Measurements from ENCODE around the gene CPLANE1.
"Not testable (repeated sequence)": the region's sequence is repeated elsewhere in the genome, so short reads cannot be mapped to it uniquely, and the experiment has no call there.

CPLANE1 gene

DNA sequence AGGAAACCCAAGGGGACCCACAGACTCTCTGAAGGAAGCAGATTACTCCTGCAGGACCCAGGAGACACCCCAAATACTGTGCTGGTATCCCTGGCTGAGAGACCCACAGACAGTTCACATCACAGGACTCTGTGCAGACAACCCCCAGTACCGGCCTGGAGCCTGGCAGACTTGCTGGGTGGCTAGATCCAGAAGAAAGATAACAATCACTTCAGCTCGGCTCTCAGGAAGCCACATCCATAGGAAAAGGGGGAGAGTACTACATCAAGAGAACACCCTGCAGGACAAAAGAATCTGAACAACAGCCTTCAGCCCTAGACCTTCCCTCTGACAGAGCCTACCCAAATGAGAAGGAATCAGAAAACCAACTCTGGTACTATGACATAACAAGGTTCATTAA, 166.2 kb downstream of the CPLANE1 start:
- H4K12ac ChIP-seq (ENCODE audit: low read depth, low read length); H3K18ac ChIP-seq (ENCODE audit: low read length); H2AK5ac ChIP-seq (ENCODE audit: low read length); H3K27me3 ChIP-seq (ENCODE audit: insufficient read depth, low read length); H2BK12ac ChIP-seq (ENCODE audit: low read length); H2AFZ ChIP-seq (ENCODE audit: insufficient read depth, low read length, poor library complexity); H3K79me2 ChIP-seq (ENCODE audit: control insufficient read depth, insufficient read depth, low read length, poor library complexity); DNase-seq; H3K27ac ChIP-seq (ENCODE audit: low read depth, low read length); H3K14ac ChIP-seq (ENCODE audit: low read length); H4K91ac ChIP-seq (ENCODE audit: low read depth, low read length); H3K4me3 ChIP-seq (ENCODE audit: low read depth, low read length); H3K23ac ChIP-seq (ENCODE audit: low read length); H3K4me2 ChIP-seq (ENCODE audit: low read length); H3K4ac ChIP-seq (ENCODE audit: low read depth, low read length); H3K9ac ChIP-seq (ENCODE audit: low read length); H3K79me1 ChIP-seq (ENCODE audit: low read length); H3K9me3 ChIP-seq (ENCODE audit: insufficient read depth, low read depth, low read length); H2BK120ac ChIP-seq (ENCODE audit: insufficient read depth, low read length, poor library complexity); H3K36me3 ChIP-seq (ENCODE audit: control insufficient read depth in 1 of 2, insufficient read depth in 2 of 2, low read length in 2 of 2); H2BK5ac ChIP-seq (ENCODE audit: low read depth, low read length, poor library complexity); H4K8ac ChIP-seq (ENCODE audit: low read depth, low read length); H3K4me1 ChIP-seq (ENCODE audit: control insufficient read depth in 1 of 2, insufficient read depth in 2 of 2, low read length in 2 of 2): not testable (repeated sequence)
- WGBS (ENCODE audit: extremely low coverage, insufficient coverage, insufficient read length) = no CpG with 5 or more reads among the region's 2 CpGs

DNA sequence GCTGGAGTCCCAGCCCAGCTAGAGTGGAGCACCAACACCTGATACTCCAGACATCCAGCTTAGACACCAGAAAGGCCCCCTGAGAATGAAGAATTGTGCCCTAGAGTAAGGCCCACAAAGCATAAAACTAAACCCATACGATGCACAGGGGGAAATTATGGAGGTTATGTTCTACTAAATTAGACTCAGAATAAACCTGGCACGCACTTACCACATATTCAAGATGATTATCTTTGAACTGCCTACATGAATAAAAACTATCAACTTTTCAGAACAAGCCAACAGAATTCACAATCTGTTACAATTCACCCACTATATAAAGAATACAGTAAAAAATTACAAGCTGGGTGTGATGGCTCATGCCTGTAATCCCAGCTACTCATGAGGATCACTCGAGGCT, 168.5 kb downstream of the CPLANE1 start:
- Histone ChIP-seq H3K9me3 (ENCODE audit: insufficient read depth, low read depth, low read length) (no peaks in the 10 kb centered on the region), H3K27ac (ENCODE audit: low read depth, low read length) (no peak overlapping the region), H3K23ac (ENCODE audit: low read length) (no peak overlapping the region), H4K91ac (ENCODE audit: low read depth, low read length) (no peak overlapping the region), H2BK120ac (ENCODE audit: insufficient read depth, low read length, poor library complexity) (no peak overlapping the region), H3K4me3 (ENCODE audit: low read depth, low read length) (no peak overlapping the region), H2AFZ (ENCODE audit: insufficient read depth, low read length, poor library complexity) (no peak overlapping the region), H3K27me3 (ENCODE audit: insufficient read depth, low read length) (no peaks in the 10 kb centered on the region), H3K4me1 (ENCODE audit: control insufficient read depth in 1 of 2, insufficient read depth in 2 of 2, low read length in 2 of 2) (peaks cover 4 to 6% of the 10 kb centered on the region in 2 experiments), H3K4me2 (ENCODE audit: low read length) (no peak overlapping the region), H3K18ac (ENCODE audit: low read length) (no peak overlapping the region), H3K79me2 (ENCODE audit: control insufficient read depth, insufficient read depth, low read length, poor library complexity) (no peaks in the 10 kb centered on the region), H3K4ac (ENCODE audit: low read depth, low read length) (no peak overlapping the region), H3K79me1 (ENCODE audit: low read length) (no peaks in the 10 kb centered on the region), H3K9ac (ENCODE audit: low read length) (no peak overlapping the region), H4K12ac (ENCODE audit: low read depth, low read length) (no peak overlapping the region), H2BK12ac (ENCODE audit: low read length) (no peak overlapping the region), H3K36me3 (ENCODE audit: control insufficient read depth in 1 of 2, insufficient read depth in 2 of 2, low read length in 2 of 2) (peaks cover 0 to 2% of the 10 kb centered on the region in 2 experiments), H2BK5ac (ENCODE audit: low read depth, low read length, poor library complexity) (no peak overlapping the region), H3K14ac (ENCODE audit: low read length) (no peak overlapping the region), H4K8ac (ENCODE audit: low read depth, low read length) (no peak overlapping the region), H2AK5ac (ENCODE audit: low read length) (no peak overlapping the region)
- DNase-seq = no peak
- no CpG with 5 or more reads among the region's 3 CpGs for WGBS (ENCODE audit: extremely low coverage, insufficient coverage, insufficient read length)

DNA sequence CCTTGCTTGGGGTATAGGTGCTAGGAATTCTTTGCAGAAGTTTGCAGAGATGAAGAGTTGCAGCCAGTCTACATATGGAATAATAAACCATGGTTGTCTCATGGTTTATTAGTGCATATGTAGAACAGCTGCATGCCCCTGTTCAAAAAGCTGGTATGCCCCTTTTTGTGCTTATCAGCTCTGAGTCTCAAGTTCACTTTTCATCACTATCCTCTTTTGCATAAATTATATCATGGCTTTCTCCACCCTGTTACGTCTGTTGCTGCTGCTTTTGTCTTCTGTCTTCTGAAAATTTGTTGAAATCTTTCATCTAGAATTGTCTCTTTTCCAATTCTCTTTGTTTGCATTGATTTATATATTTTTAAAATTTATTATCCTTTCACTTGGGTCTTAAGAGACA, 172.0 kb downstream of the CPLANE1 start:
- Histone ChIP-seq H3K4me3 (ENCODE audit: low read depth, low read length) (no peak overlapping the region), H3K9ac (ENCODE audit: low read length) (no peak overlapping the region), H3K79me2 (ENCODE audit: control insufficient read depth, insufficient read depth, low read length, poor library complexity) (no peaks in the 10 kb centered on the region), H3K27ac (ENCODE audit: low read depth, low read length) (no peak overlapping the region), H4K12ac (ENCODE audit: low read depth, low read length) (no peak overlapping the region), H3K9me3 (ENCODE audit: insufficient read depth, low read depth, low read length) (no peaks in the 10 kb centered on the region), H2BK5ac (ENCODE audit: low read depth, low read length, poor library complexity) (no peak overlapping the region), H3K4ac (ENCODE audit: low read depth, low read length) (no peak overlapping the region), H2BK120ac (ENCODE audit: insufficient read depth, low read length, poor library complexity) (no peak overlapping the region), H3K27me3 (ENCODE audit: insufficient read depth, low read length) (no peaks in the 10 kb centered on the region), H3K36me3 (ENCODE audit: control insufficient read depth in 1 of 2, insufficient read depth in 2 of 2, low read length in 2 of 2) (peaks cover 0 to 2% of the 10 kb centered on the region in 2 experiments), H2BK12ac (ENCODE audit: low read length) (no peak overlapping the region), H3K18ac (ENCODE audit: low read length) (no peak overlapping the region), H2AFZ (ENCODE audit: insufficient read depth, low read length, poor library complexity) (no peak overlapping the region), H3K14ac (ENCODE audit: low read length) (no peak overlapping the region), H3K23ac (ENCODE audit: low read length) (no peak overlapping the region), H4K8ac (ENCODE audit: low read depth, low read length) (no peak overlapping the region), H4K91ac (ENCODE audit: low read depth, low read length) (no peak overlapping the region), H3K79me1 (ENCODE audit: low read length) (no peaks in the 10 kb centered on the region), H2AK5ac (ENCODE audit: low read length) (no peak overlapping the region), H3K4me1 (ENCODE audit: control insufficient read depth in 1 of 2, insufficient read depth in 2 of 2, low read length in 2 of 2) (no peaks in the 10 kb centered on the region), H3K4me2 (ENCODE audit: low read length) (no peak overlapping the region)
- WGBS (ENCODE audit: extremely low coverage, insufficient coverage, insufficient read length) = no CpG with 5 or more reads among the region's 1 CpG
- no peak for DNase-seq

DNA sequence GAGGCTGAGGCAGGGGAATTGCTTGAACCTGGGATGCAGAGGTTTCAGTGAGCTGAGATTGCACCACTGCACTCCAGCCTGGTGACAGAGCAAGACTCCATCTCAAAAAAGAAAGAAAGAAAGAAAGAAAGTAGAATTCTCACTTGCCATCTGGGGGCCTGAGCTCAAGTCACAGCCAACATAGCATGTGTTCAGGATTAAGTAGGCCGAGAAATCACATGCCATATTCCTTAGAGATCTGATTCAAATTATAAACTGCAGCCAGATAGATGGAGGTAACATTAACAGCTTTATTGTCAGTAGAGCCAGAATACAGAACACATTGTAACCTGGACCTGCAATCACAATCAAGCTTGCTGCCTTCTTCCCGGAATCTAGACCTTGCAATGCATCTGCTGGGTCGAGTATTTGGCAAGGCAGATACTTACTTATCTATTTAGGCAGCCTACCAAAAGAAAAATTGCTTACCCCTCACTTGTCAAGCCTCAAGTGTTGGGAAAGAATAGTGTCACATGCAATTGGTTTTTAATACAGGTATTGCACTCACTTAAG, 173.7 kb downstream of the CPLANE1 start:
- H2AFZ ChIP-seq (ENCODE audit: insufficient read depth, low read length, poor library complexity) = no peak overlapping the region
- H3K4me2 ChIP-seq (ENCODE audit: low read length) = no peak overlapping the region
- no peak overlapping the region for H3K9ac ChIP-seq (ENCODE audit: low read length)
- H2BK5ac ChIP-seq (ENCODE audit: low read depth, low read length, poor library complexity) = no peak overlapping the region
- H3K23ac ChIP-seq (ENCODE audit: low read length) = no peak overlapping the region
- H3K14ac ChIP-seq (ENCODE audit: low read length) = no peak overlapping the region
- no CpG with 5 or more reads among the region's 3 CpGs for WGBS (ENCODE audit: extremely low coverage, insufficient coverage, insufficient read length)
- no peak overlapping the region for H2BK120ac ChIP-seq (ENCODE audit: insufficient read depth, low read length, poor library complexity)
- H3K9me3 ChIP-seq (ENCODE audit: insufficient read depth, low read depth, low read length) = no peaks in the 10 kb centered on the region
- no peak overlapping the region for H3K4ac ChIP-seq (ENCODE audit: low read depth, low read length)
- DNase-seq = no peak
- H3K4me1 ChIP-seq (ENCODE audit: control insufficient read depth in 1 of 2, insufficient read depth in 2 of 2, low read length in 2 of 2) = no peaks in the 10 kb centered on the region
- H4K12ac ChIP-seq (ENCODE audit: low read depth, low read length) = no peak overlapping the region
- H2AK5ac ChIP-seq (ENCODE audit: low read length) = no peak overlapping the region
- H3K18ac ChIP-seq (ENCODE audit: low read length) = no peak overlapping the region
- H3K79me1 ChIP-seq (ENCODE audit: low read length) = no peaks in the 10 kb centered on the region
- H3K36me3 ChIP-seq (ENCODE audit: control insufficient read depth in 1 of 2, insufficient read depth in 2 of 2, low read length in 2 of 2) = peaks cover 0 to 2% of the 10 kb centered on the region in 2 experiments
- no peaks in the 10 kb centered on the region for H3K27me3 ChIP-seq (ENCODE audit: insufficient read depth, low read length)
- H4K8ac ChIP-seq (ENCODE audit: low read depth, low read length) = no peak overlapping the region
- H3K4me3 ChIP-seq (ENCODE audit: low read depth, low read length) = no peak overlapping the region
- H3K79me2 ChIP-seq (ENCODE audit: control insufficient read depth, insufficient read depth, low read length, poor library complexity) = no peaks in the 10 kb centered on the region
- no peak overlapping the region for H3K27ac ChIP-seq (ENCODE audit: low read depth, low read length)
- H4K91ac ChIP-seq (ENCODE audit: low read depth, low read length) = no peak overlapping the region
- no peak overlapping the region for H2BK12ac ChIP-seq (ENCODE audit: low read length)
